Osteoblast (primary cell): Measurements from ENCODE around the gene C1QTNF2. TPM values are rescaled to one million over a fixed set of nuclear protein-coding genes. Genes with fewer than 3 reads are reported as not detected.

ENCODE experiments used
- DNase-seq: peaks from one replicate; pipeline ENCODE4 v3.0.0; 2011; ENCODE audit warnings: low spot score, mixed read lengths; ENCODE audit not compliant: insufficient read length; ENCODE audit errors: missing footprints
- H2AFZ ChIP-seq: 2 replicates; pipeline ENCODE4 v1.6.0; 2011; ENCODE audit warnings: mild to moderate bottlenecking, low read length
- H3K27ac ChIP-seq: 2 replicates; pipeline ENCODE4 v1.5.1; 2011; ENCODE audit warnings: mild to moderate bottlenecking, low read depth, low read length, moderate library complexity
- H3K27me3 ChIP-seq: 2 replicates; pipeline ENCODE4 v1.6.0; 2012; ENCODE audit warnings: mild to moderate bottlenecking, control low read depth, inconsistent platforms, low read length, moderate library complexity; ENCODE audit not compliant: insufficient read depth
- H3K36me3 ChIP-seq: 2 replicates; pipeline ENCODE4 v1.5.1; 2011; ENCODE audit warnings: mild to moderate bottlenecking, low read length, control low read depth, moderate library complexity; ENCODE audit not compliant: insufficient read depth
- H3K4me1 ChIP-seq: 2 replicates; pipeline ENCODE4 v1.5.1; 2011; ENCODE audit warnings: mild to moderate bottlenecking, low read length, control low read depth, moderate library complexity; ENCODE audit not compliant: insufficient read depth
- H3K4me2 ChIP-seq: 2 replicates; pipeline ENCODE4 v1.6.0; 2011; ENCODE audit warnings: mild to moderate bottlenecking, low read length; ENCODE audit not compliant: insufficient read depth
- H3K4me3 ChIP-seq: fragments of 200-600 bp; sonication (generic); 3 replicates; pipeline ENCODE4 v1.5.1; 2012; ENCODE audit warnings: mild to moderate bottlenecking, low read length, inconsistent platforms; ENCODE audit not compliant: insufficient read depth
- H3K79me2 ChIP-seq: 2 replicates; pipeline ENCODE4 v1.6.0; 2012; ENCODE audit warnings: mild to moderate bottlenecking, low read length, control low read depth, inconsistent platforms; ENCODE audit not compliant: insufficient read depth
- H3K9me3 ChIP-seq: 2 replicates; pipeline ENCODE4 v1.5.1; 2011; ENCODE audit warnings: low read depth, low read length, control low read depth
- H4K20me1 ChIP-seq: 2 replicates; pipeline ENCODE4 v1.6.0; 2012; ENCODE audit warnings: mild to moderate bottlenecking, low read length, control low read depth; ENCODE audit not compliant: insufficient read depth
- total RNA-seq: library from RNA; depleted of rRNA; stranded (reverse); fragments of >200 nt; gene quantifications from 2 replicates; pipeline ENCODE4 v1.2.3, GENCODE V29; 2012
- TF ChIP-seq, protein P1 (sequence below): IDR thresholded peaks from 2 replicates; pipeline ENCODE4 v1.5.1; 2011; ENCODE audit warnings: mild to moderate bottlenecking, low read depth, low read length, moderate library complexity; ENCODE audit errors: extremely low read depth

The C1QTNF2 gene
- total RNA-seq, 1 donor = under 0.01 TPM

DNA sequence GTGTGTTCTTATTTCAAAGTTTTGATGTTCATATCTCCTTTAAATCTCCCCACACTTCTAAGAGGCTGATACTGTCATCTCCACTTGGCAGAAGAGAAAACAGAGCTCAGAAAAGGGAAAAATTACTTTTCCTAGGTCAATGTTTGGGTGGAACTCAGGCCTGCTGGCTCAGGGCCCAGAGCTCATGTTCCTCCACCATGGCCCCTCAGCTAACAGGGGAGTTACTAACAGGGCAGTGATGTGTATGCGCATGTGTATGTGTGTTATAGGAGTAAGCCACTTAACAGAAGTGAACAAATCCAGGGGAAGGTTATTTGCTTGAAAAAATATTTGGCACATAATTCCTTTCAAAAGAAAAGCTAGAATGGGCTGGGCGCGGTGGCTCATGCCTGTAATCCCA is 2.5 kb downstream of the C1QTNF2 start:
- peaks cover 3% of the 10 kb centered on the region for H3K27me3 ChIP-seq
- H3K27ac ChIP-seq = no peak overlapping the region
- H3K79me2 ChIP-seq = no peaks in the 10 kb centered on the region
- H3K36me3 ChIP-seq = no peaks in the 10 kb centered on the region
- no peaks in the 10 kb centered on the region for H3K9me3 ChIP-seq
- H3K4me1 ChIP-seq = no peaks in the 10 kb centered on the region
- DNase-seq = no peak
- H4K20me1 ChIP-seq = no peaks in the 10 kb centered on the region
- TF ChIP-seq, protein P1, sequence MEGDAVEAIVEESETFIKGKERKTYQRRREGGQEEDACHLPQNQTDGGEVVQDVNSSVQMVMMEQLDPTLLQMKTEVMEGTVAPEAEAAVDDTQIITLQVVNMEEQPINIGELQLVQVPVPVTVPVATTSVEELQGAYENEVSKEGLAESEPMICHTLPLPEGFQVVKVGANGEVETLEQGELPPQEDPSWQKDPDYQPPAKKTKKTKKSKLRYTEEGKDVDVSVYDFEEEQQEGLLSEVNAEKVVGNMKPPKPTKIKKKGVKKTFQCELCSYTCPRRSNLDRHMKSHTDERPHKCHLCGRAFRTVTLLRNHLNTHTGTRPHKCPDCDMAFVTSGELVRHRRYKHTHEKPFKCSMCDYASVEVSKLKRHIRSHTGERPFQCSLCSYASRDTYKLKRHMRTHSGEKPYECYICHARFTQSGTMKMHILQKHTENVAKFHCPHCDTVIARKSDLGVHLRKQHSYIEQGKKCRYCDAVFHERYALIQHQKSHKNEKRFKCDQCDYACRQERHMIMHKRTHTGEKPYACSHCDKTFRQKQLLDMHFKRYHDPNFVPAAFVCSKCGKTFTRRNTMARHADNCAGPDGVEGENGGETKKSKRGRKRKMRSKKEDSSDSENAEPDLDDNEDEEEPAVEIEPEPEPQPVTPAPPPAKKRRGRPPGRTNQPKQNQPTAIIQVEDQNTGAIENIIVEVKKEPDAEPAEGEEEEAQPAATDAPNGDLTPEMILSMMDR = no peak
- no peak overlapping the region for H3K4me2 ChIP-seq
- H2AFZ ChIP-seq = no peak overlapping the region
- H3K4me3 ChIP-seq = no peak overlapping the region

DNA sequence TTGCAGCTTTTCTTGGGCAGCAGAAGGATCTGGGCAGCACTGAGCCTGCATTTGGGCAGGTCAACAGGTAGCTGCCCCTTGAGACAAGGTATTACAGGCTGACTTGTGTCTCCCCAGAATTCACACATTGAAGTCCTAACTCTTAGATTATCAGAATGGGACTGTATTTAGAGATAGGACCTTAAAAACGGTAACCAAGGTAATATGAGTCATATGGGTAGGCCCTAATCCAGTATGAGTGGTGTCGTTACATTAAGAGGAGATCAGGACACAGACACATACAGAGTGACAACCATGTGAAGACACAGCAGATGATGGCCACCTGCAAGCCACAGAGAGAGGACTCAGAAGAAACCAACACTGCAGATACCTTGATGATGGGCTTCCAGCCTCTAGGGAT is 3.2 kb downstream of the C1QTNF2 start:
- no peak overlapping the region for H3K4me2 ChIP-seq
- H3K36me3 ChIP-seq = no peaks in the 10 kb centered on the region
- no peak overlapping the region for H3K4me3 ChIP-seq
- H3K4me1 ChIP-seq = no peaks in the 10 kb centered on the region
- DNase-seq = no peak
- H3K9me3 ChIP-seq = no peaks in the 10 kb centered on the region
- no peaks in the 10 kb centered on the region for H3K79me2 ChIP-seq
- peaks cover 3% of the 10 kb centered on the region for H3K27me3 ChIP-seq
- H3K27ac ChIP-seq = no peak overlapping the region
- no peaks in the 10 kb centered on the region for H4K20me1 ChIP-seq
- TF ChIP-seq, protein P1 = no peak
- H2AFZ ChIP-seq = no peak overlapping the region

DNA sequence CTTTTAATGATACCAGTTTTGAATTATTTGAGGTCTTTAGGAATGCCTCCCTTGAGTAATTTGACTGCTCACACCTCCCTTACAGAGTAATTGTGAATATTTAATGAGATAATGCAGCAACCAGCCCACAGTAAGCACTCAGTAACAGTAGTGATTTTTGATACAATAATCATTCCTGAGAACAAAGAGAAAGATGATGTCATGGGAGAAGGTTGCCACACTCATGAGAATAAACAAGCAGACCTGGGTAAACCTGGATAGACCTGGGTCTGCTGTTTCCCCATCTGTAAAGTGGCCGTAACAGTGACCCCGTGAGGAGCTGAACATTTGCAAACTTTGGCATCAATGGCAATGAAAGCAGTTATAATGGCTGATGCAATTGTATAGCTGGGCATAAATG is 4.2 kb downstream of the C1QTNF2 start:
- Histone ChIP-seq H3K27me3 (peaks cover 3% of the 10 kb centered on the region), H3K4me1 (no peaks in the 10 kb centered on the region), H3K36me3 (no peaks in the 10 kb centered on the region), H4K20me1 (no peaks in the 10 kb centered on the region), H3K79me2 (no peaks in the 10 kb centered on the region), H2AFZ (no peak overlapping the region), H3K4me3 (no peak overlapping the region), H3K9me3 (no peaks in the 10 kb centered on the region), H3K27ac (no peak overlapping the region), H3K4me2 (no peak overlapping the region)
- DNase-seq = no peak
- TF ChIP-seq, protein P1 = no peak

DNA sequence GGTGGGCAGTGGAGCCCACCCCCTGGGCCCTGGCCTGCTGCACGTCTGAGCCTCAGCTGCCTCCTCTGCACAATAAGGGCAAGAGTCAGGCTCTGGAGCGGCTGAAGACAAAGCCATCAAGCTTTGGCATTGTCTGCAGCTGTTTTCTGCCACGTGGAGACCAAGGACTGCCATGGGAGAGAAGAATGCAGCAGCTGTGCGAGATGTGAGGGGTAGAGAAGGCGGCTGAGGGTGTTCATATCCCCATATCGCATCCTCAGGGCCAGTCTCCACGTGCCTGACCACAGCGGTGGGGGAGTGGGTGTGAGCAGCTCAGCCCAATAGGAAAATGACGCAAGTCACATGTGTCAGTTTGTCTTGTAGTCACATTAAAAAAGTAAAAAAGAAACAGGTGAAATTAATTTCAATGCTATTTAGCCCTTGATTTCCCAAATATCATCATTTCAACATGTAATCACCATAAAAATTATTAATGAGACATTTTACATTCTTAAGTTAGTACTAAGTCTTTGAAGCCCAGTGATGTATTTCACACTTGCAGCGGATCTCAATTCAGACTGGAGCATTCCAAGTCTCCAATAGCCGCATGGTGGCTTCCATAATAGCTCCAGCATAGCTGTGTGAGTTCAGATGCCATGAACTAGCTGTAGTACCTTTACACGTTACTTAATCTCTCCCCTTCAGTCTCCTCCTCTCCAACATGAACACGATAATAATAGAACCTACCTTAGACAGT is 6.6 kb downstream of the C1QTNF2 start:
- H2AFZ ChIP-seq = peak overlapping the region; percentile 31

More for the DNA sequence above, 6.6 kb downstream of the C1QTNF2 start:
- Histone ChIP-seq H3K4me3 (no peak overlapping the region), H3K27ac (no peak overlapping the region), H3K36me3 (no peaks in the 10 kb centered on the region), H3K79me2 (no peaks in the 10 kb centered on the region), H3K27me3 (no peaks in the 10 kb centered on the region), H4K20me1 (no peaks in the 10 kb centered on the region), H3K4me1 (no peaks in the 10 kb centered on the region), H3K9me3 (no peaks in the 10 kb centered on the region), H3K4me2 (no peak overlapping the region)
- DNase-seq = peak; percentile 77
- TF ChIP-seq, protein P1 = no peak
